IgD-negative memory B cell (primary cell): ENCODE measurements around the gene BHLHE23. TPM values are rescaled to one million over a fixed set of nuclear protein-coding genes. Genes with fewer than 3 reads are reported as not detected.

ENCODE experiments used
- H3K27ac Mint-ChIP-seq, 3 donors: one replicate each; pipeline ENCODE4 v1.8.0; 2020 to 2022; ENCODE audit warnings: mild to moderate bottlenecking in 3 of 3, mixed read lengths in 3 of 3, moderate library complexity in 1 of 3
- H3K27me3 Mint-ChIP-seq: one replicate; pipeline ENCODE4 v1.8.0; 2021; ENCODE audit warnings: mixed read lengths
- H3K36me3 Mint-ChIP-seq: one replicate; pipeline ENCODE4 v1.8.0; 2020; ENCODE audit warnings: mild to moderate bottlenecking, mixed read lengths
- H3K4me1 Mint-ChIP-seq, 3 donors: one replicate each; pipeline ENCODE4 v1.8.0; 2020 to 2022; ENCODE audit warnings: mixed read lengths in 3 of 3, mild to moderate bottlenecking in 1 of 3
- H3K4me3 Mint-ChIP-seq, 4 donors: one replicate each; pipeline ENCODE4 v1.8.0; 2020 to 2022; ENCODE audit warnings: mild to moderate bottlenecking in 4 of 4, mixed read lengths in 4 of 4, moderate library complexity in 3 of 4
- H3K9me3 Mint-ChIP-seq, 3 donors: one replicate each; pipeline ENCODE4 v1.8.0; 2020 to 2021; ENCODE audit warnings: mixed read lengths in 3 of 3, mild to moderate bottlenecking in 1 of 3
- polyA plus RNA-seq: library from polyadenylated mRNA; unstranded; fragments of 300-500 nt; fragmentation: Illumina TruSeq; gene quantifications from one replicate; pipeline ENCODE4 v1.2.3, GENCODE V29; 2021

BHLHE23 gene
- polyA plus RNA-seq, 1 donor from 2014 or later, result not detected

GRCh38 chr20:62989201-62989601 is 17.6 kb downstream of the BHLHE23 start:
- Mint-ChIP-seq H3K9me3 (no peaks in the 10 kb centered on the region), H3K4me3 (peak overlapping the region; percentile 13 to 85 (median 66)), H3K27ac (no peak overlapping the region), H3K27me3 (peaks cover 25% of the 10 kb centered on the region), H3K36me3 (no peaks in the 10 kb centered on the region), H3K4me1 (peaks cover 4 to 8% (median 4%) of the 10 kb centered on the region in 3 donors)

GRCh38 chr20:62987114-62987513 is 19.6 kb downstream of the BHLHE23 start:
- H3K27me3 Mint-ChIP-seq, result peaks cover 36% of the 10 kb centered on the region
- H3K27ac Mint-ChIP-seq, result no peak overlapping the region
- H3K4me3 Mint-ChIP-seq, result no peak overlapping the region
- peaks cover 7 to 8% (median 8%) of the 10 kb centered on the region in 3 donors for H3K4me1 Mint-ChIP-seq
- no peaks in the 10 kb centered on the region for H3K9me3 Mint-ChIP-seq
- H3K36me3 Mint-ChIP-seq, result no peaks in the 10 kb centered on the region

- Mint-ChIP-seq H3K27ac (no peak overlapping the region), H3K4me3 (no peak overlapping the region), H3K36me3 (no peaks in the 10 kb centered on the region), H3K4me1 (peaks cover 8 to 13% (median 8%) of the 10 kb centered on the region in 3 donors), H3K9me3 (no peaks in the 10 kb centered on the region), H3K27me3 (peaks cover 38% of the 10 kb centered on the region)
Observed at GRCh38 chr20:62986257-62986800, 20.4 kb downstream of the BHLHE23 start.

GRCh38 chr20:62985444-62985778 is 21.4 kb downstream of the BHLHE23 start:
- H3K9me3 Mint-ChIP-seq, result no peaks in the 10 kb centered on the region
- H3K27me3 Mint-ChIP-seq, result peaks cover 45% of the 10 kb centered on the region
- no peak overlapping the region for H3K4me3 Mint-ChIP-seq
- H3K4me1 Mint-ChIP-seq, result peaks cover 8 to 14% (median 12%) of the 10 kb centered on the region in 3 donors
- H3K36me3 Mint-ChIP-seq, result no peaks in the 10 kb centered on the region
- H3K27ac Mint-ChIP-seq, result no peak overlapping the region

- H3K4me3 Mint-ChIP-seq, result peak overlapping the region in 1 of 4 donors; percentile 47
- no peaks in the 10 kb centered on the region for H3K36me3 Mint-ChIP-seq
- peaks cover 8 to 15% (median 14%) of the 10 kb centered on the region in 3 donors for H3K4me1 Mint-ChIP-seq
- H3K27me3 Mint-ChIP-seq, result peaks cover 50% of the 10 kb centered on the region
- H3K9me3 Mint-ChIP-seq, result no peaks in the 10 kb centered on the region
- H3K27ac Mint-ChIP-seq, result peak overlapping the region in 1 of 3 donors; percentile 35
Observed at GRCh38 chr20:62984666-62985443, 21.9 kb downstream of the BHLHE23 start.

- H3K36me3 Mint-ChIP-seq, result no peaks in the 10 kb centered on the region
- H3K27me3 Mint-ChIP-seq, result peaks cover 46% of the 10 kb centered on the region
- H3K4me1 Mint-ChIP-seq, result peaks cover 0 to 15% (median 12%) of the 10 kb centered on the region in 3 donors
- peak overlapping the region; percentile 10 to 83 (median 48) for H3K27ac Mint-ChIP-seq
- H3K4me3 Mint-ChIP-seq, result peak overlapping the region in 2 of 4 donors; percentile 8 to 75
- H3K9me3 Mint-ChIP-seq, result no peaks in the 10 kb centered on the region
Observed at GRCh38 chr20:62983210-62983609, 23.6 kb downstream of the BHLHE23 start.

- Mint-ChIP-seq H3K36me3 (no peaks in the 10 kb centered on the region), H3K27me3 (peaks cover 53% of the 10 kb centered on the region), H3K27ac (peak overlapping the region in 1 of 3 donors; percentile 39), H3K4me1 (peaks cover 5 to 20% (median 18%) of the 10 kb centered on the region in 3 donors), H3K4me3 (peak overlapping the region in 2 of 4 donors; percentile 58 to 74), H3K9me3 (no peaks in the 10 kb centered on the region)
Observed at GRCh38 chr20:62982124-62983075, 24.4 kb downstream of the BHLHE23 start.

GRCh38 chr20:62980970-62981369 is 25.8 kb downstream of the BHLHE23 start:
- no peaks in the 10 kb centered on the region for H3K36me3 Mint-ChIP-seq
- H3K9me3 Mint-ChIP-seq, result no peaks in the 10 kb centered on the region
- peak overlapping the region in 1 of 3 donors; percentile 57 for H3K27ac Mint-ChIP-seq
- H3K4me3 Mint-ChIP-seq, result peak overlapping the region in 1 of 4 donors; percentile 37
- H3K27me3 Mint-ChIP-seq, result peaks cover 58% of the 10 kb centered on the region
- peaks cover 6 to 23% (median 22%) of the 10 kb centered on the region in 3 donors for H3K4me1 Mint-ChIP-seq

GRCh38 chr20:62980380-62980960 is 26.3 kb downstream of the BHLHE23 start:
- Mint-ChIP-seq H3K9me3 (no peaks in the 10 kb centered on the region), H3K27ac (peak overlapping the region; percentile 57 to 86 (median 67)), H3K27me3 (peaks cover 61% of the 10 kb centered on the region), H3K36me3 (no peaks in the 10 kb centered on the region), H3K4me3 (peak overlapping the region in 2 of 4 donors; percentile 14 to 43), H3K4me1 (peaks cover 6 to 23% (median 22%) of the 10 kb centered on the region in 3 donors)

- Mint-ChIP-seq H3K27ac (peak overlapping the region; percentile 57 to 86 (median 67)), H3K27me3 (peaks cover 62% of the 10 kb centered on the region), H3K9me3 (no peaks in the 10 kb centered on the region), H3K36me3 (no peaks in the 10 kb centered on the region), H3K4me1 (peaks cover 6 to 23% (median 22%) of the 10 kb centered on the region in 3 donors), H3K4me3 (peak overlapping the region in 1 of 4 donors; percentile 14)
Observed at GRCh38 chr20:62979876-62980373, 26.8 kb downstream of the BHLHE23 start.

- no peaks in the 10 kb centered on the region for H3K9me3 Mint-ChIP-seq
- peaks cover 8 to 24% (median 22%) of the 10 kb centered on the region in 3 donors for H3K4me1 Mint-ChIP-seq
- H3K36me3 Mint-ChIP-seq, result no peaks in the 10 kb centered on the region
- peaks cover 65% of the 10 kb centered on the region for H3K27me3 Mint-ChIP-seq
- H3K27ac Mint-ChIP-seq, result peak overlapping the region in 2 of 3 donors; percentile 57 to 86
- H3K4me3 Mint-ChIP-seq, result peak overlapping the region in 2 of 4 donors; percentile 22 to 66
Observed at GRCh38 chr20:62979310-62979709, 27.5 kb downstream of the BHLHE23 start.

- H3K9me3 Mint-ChIP-seq, result no peaks in the 10 kb centered on the region
- H3K36me3 Mint-ChIP-seq, result no peaks in the 10 kb centered on the region
- H3K4me3 Mint-ChIP-seq, result peak overlapping the region; percentile 43 to 82 (median 48)
- H3K27me3 Mint-ChIP-seq, result peaks cover 64% of the 10 kb centered on the region
- H3K4me1 Mint-ChIP-seq, result peaks cover 11 to 28% (median 22%) of the 10 kb centered on the region in 3 donors
- peak overlapping the region; percentile 76 to 97 (median 93) for H3K27ac Mint-ChIP-seq
Observed at GRCh38 chr20:62978561-62978943, 28.2 kb downstream of the BHLHE23 start.

- Mint-ChIP-seq H3K4me1 (peaks cover 11 to 26% (median 22%) of the 10 kb centered on the region in 3 donors), H3K36me3 (no peaks in the 10 kb centered on the region), H3K27ac (peak overlapping the region; percentile 76 to 97 (median 93)), H3K4me3 (peak overlapping the region; percentile 54 to 95 (median 84)), H3K27me3 (peaks cover 65% of the 10 kb centered on the region), H3K9me3 (no peaks in the 10 kb centered on the region)
Observed at GRCh38 chr20:62977613-62978560, 28.9 kb downstream of the BHLHE23 start.
